ENCODE results near the gene RBP3.

DNA sequence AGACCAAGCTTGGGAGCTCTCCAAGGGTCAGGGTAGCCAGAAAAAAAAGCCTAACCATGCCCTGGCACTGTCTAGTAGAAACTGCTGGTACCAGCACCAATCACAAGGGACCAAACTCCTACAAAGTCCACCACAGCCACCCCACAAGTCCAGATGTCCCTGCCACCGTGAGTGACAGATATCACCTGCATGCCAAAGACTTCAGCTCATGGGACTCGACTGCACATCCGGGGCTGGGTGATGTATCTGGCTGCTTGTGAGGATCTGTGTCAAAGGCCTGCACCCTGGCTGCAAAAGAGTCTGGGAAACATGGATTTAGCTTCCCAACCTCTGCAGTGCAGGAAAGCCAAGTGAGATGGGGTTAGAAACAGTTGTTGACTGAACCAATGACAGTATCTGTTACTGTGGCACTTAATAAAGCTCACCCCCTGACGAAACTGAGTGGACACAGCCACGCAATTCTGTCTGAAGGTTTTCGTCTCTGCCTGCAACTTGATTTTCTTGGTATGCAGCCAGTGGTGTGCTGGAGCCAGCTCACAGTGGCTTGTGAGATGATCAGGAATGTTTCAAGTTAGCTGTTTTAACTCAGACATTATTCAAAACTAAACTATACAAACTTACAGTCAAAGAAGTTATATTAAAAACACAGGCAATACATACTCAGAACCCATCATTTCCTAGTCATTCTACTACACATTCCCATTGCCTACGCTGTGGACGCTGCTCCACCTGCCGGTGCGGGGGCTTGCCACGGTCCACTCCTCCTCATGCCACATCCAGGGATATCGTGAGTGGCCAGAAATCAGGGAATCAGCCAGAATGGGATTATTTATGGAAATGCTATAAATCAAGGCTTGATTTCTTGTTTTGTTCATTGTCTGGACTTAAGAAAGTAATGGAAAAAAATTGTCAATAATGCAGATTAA lies 26.7 kb downstream of the RBP3 start:
- TF ChIP-seq, protein P1, sequence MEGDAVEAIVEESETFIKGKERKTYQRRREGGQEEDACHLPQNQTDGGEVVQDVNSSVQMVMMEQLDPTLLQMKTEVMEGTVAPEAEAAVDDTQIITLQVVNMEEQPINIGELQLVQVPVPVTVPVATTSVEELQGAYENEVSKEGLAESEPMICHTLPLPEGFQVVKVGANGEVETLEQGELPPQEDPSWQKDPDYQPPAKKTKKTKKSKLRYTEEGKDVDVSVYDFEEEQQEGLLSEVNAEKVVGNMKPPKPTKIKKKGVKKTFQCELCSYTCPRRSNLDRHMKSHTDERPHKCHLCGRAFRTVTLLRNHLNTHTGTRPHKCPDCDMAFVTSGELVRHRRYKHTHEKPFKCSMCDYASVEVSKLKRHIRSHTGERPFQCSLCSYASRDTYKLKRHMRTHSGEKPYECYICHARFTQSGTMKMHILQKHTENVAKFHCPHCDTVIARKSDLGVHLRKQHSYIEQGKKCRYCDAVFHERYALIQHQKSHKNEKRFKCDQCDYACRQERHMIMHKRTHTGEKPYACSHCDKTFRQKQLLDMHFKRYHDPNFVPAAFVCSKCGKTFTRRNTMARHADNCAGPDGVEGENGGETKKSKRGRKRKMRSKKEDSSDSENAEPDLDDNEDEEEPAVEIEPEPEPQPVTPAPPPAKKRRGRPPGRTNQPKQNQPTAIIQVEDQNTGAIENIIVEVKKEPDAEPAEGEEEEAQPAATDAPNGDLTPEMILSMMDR (conservative IDR thresholded peaks at IDR 0.05; ENCODE audit: low read depth, low read length): no peak
- TF ChIP-seq, protein P2, sequence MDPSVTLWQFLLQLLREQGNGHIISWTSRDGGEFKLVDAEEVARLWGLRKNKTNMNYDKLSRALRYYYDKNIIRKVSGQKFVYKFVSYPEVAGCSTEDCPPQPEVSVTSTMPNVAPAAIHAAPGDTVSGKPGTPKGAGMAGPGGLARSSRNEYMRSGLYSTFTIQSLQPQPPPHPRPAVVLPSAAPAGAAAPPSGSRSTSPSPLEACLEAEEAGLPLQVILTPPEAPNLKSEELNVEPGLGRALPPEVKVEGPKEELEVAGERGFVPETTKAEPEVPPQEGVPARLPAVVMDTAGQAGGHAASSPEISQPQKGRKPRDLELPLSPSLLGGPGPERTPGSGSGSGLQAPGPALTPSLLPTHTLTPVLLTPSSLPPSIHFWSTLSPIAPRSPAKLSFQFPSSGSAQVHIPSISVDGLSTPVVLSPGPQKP (IDR thresholded peaks at IDR 0.05; ENCODE audit: borderline replicate concordance, low read depth, low read length): no peak

Data from IMR-90 (cell line).